Caco-2 (cell line): Measurements from ENCODE around the gene MPL. TPM values are rescaled to one million over a fixed set of nuclear protein-coding genes. Genes with fewer than 3 reads are reported as not detected.

Experiments used
- BruUV-seq: library from RNA; stranded (reverse); fragments of 400-500 nt; replicated peaks from 2 replicates; lab custom pipeline; 2021; lab: Mats Ljungman, UMichigan
- CTCF ChIA-PET: fragments of 300-600 bp; sonication (Branson Sonifier 250); formaldehyde crosslinking; loops from one replicate; lab custom pipeline; 2022; ENCODE audit warnings: antibody characterized with exemption; lab: Charles Lee
- POLR2A ChIA-PET: fragments of 300-600 bp; sonication (Branson Sonifier 250); formaldehyde crosslinking; loops from one replicate; lab custom pipeline; 2022; ENCODE audit warnings: antibody characterized with exemption; lab: Charles Lee
- DNase-seq, 2 experiments: peaks; one replicate each; pipeline versions ENCODE4 v3.0.0 to v3.0.0-alpha.2; 2020 to 2022
- H3K27me3 ChIP-seq: replicated peaks from 2 replicates; pipeline ENCODE4 v1.6.0; 2011; ENCODE audit warnings: low read length; ENCODE audit not compliant: control insufficient read depth, insufficient read depth
- H3K36me3 ChIP-seq: 2 replicates; pipeline ENCODE4 v1.5.1; 2011; ENCODE audit warnings: low read length; ENCODE audit not compliant: control insufficient read depth, insufficient read depth
- H3K4me1 ChIP-seq: fragments of 250-450 bp; sonication (Bioruptor Pico); 2 replicates; pipeline ENCODE4 v1.5.1; 2020; ENCODE audit warnings: mild to moderate bottlenecking
- H3K4me3 ChIP-seq: 2 replicates; pipeline ENCODE4 v1.5.1; 2011; ENCODE audit warnings: low read depth, mild to moderate bottlenecking, control low read depth, low read length
- H3K9me3 ChIP-seq: fragments of 250-450 bp; sonication (Bioruptor Pico); 2 replicates; pipeline ENCODE4 v1.5.1; 2020; ENCODE audit warnings: mild to moderate bottlenecking, moderate library complexity
- H3K27ac Mint-ChIP-seq: one replicate; pipeline ENCODE4 v1.8.0; 2022; ENCODE audit warnings: mixed read lengths; ENCODE audit not compliant: unreplicated experiment
- H3K27me3 Mint-ChIP-seq: one replicate; pipeline ENCODE4 v1.8.0; 2022; ENCODE audit warnings: mixed read lengths; ENCODE audit not compliant: insufficient read depth, unreplicated experiment
- H3K36me3 Mint-ChIP-seq: one replicate; pipeline ENCODE4 v1.8.0; 2022; ENCODE audit warnings: mild to moderate bottlenecking, mixed read lengths; ENCODE audit not compliant: insufficient read depth, unreplicated experiment
- H3K4me1 Mint-ChIP-seq: one replicate; pipeline ENCODE4 v1.8.0; 2022; ENCODE audit warnings: low read depth, mixed read lengths; ENCODE audit not compliant: unreplicated experiment
- H3K4me3 Mint-ChIP-seq: one replicate; pipeline ENCODE4 v1.8.0; 2022; ENCODE audit warnings: mild to moderate bottlenecking, moderate library complexity, mixed read lengths; ENCODE audit not compliant: unreplicated experiment
- H3K9me3 Mint-ChIP-seq: one replicate; pipeline ENCODE4 v1.8.0; 2022; ENCODE audit warnings: mixed read lengths; ENCODE audit not compliant: unreplicated experiment
- CTCF ChIP-seq, 2 experiments: fragments of 200-600 bp in 1 of 2; IDR thresholded peaks; 1 replicate in 1 of 2; 2 replicates in 1 of 2; pipeline versions ENCODE4 v1.5.1 to v1.8.0; 2011 to 2022; ENCODE audit warnings: antibody characterized with exemption in 1 of 2, control low read depth in 1 of 2, inconsistent platforms in 1 of 2, low read depth in 1 of 2, low read length in 1 of 2, mild to moderate bottlenecking in 1 of 2, moderate library complexity in 1 of 2; ENCODE audit not compliant: insufficient read depth in 1 of 2, severe bottlenecking in 1 of 2, unreplicated experiment in 1 of 2
- intact Hi-C: fragments of 100-400 bp; cut with micrococcal nuclease; formaldehyde crosslinking; loops from one replicate; pipeline ENCODE4 v1.10.0; 2022; ENCODE audit not compliant: unreplicated experiment
- total RNA-seq: library from RNA; stranded (reverse); gene quantifications from 2 replicates; pipeline ENCODE4 v1.2.3, GENCODE V29; 2022

The MPL gene
- total RNA-seq, 1 experiment from 2014 or later, result not detected

GRCh38 chr1:43316738-43317520 is 20.7 kb upstream of the MPL start:
- H3K4me1 Mint-ChIP-seq, result no peaks in the 10 kb centered on the region
- no peak overlapping the region for H3K27ac Mint-ChIP-seq
- no peak for DNase-seq

GRCh38 chr1:43317817-43318471 is 19.7 kb upstream of the MPL start:
- intact Hi-C loops, result no loop called here
- no peaks in the 10 kb centered on the region for H3K27me3 Mint-ChIP-seq
- ChIA-PET CTCF (no interaction called here), POLR2A (no interaction called here)
- no peak overlapping the region for H3K27ac Mint-ChIP-seq
- no peaks in the 10 kb centered on the region for H3K9me3 Mint-ChIP-seq
- Histone ChIP-seq H3K4me1 (no peaks in the 10 kb centered on the region), H3K27me3 (no peaks in the 10 kb centered on the region), H3K36me3 (no peaks in the 10 kb centered on the region), H3K9me3 (no peaks in the 10 kb centered on the region), H3K4me3 (no peak overlapping the region)
- H3K36me3 Mint-ChIP-seq, result no peaks in the 10 kb centered on the region
- no peak for DNase-seq
- TF ChIP-seq CTCF (IDR thresholded peaks at IDR 0.05; ENCODE audit: insufficient read depth in 1 of 2, low read depth in 1 of 2, low read length in 1 of 2, severe bottlenecking in 1 of 2, unreplicated experiment in 1 of 2), result no peak
- BruUV-seq, result no TSS peak
- H3K4me3 Mint-ChIP-seq, result no peak overlapping the region
- H3K4me1 Mint-ChIP-seq, result no peaks in the 10 kb centered on the region

More at GRCh38 chr1:43316738-43317520, 20.7 kb upstream of the MPL start:
- Mint-ChIP-seq H3K9me3 (no peaks in the 10 kb centered on the region), H3K36me3 (no peaks in the 10 kb centered on the region), H3K27me3 (no peaks in the 10 kb centered on the region), H3K4me3 (no peak overlapping the region)
- CTCF ChIA-PET, result no interaction called here
- no TSS peak for BruUV-seq
- no peaks in the 10 kb centered on the region for H3K27me3 ChIP-seq
- POLR2A ChIA-PET, result no interaction called here
- H3K9me3 ChIP-seq, result no peaks in the 10 kb centered on the region
- H3K4me3 ChIP-seq, result no peak overlapping the region
- TF ChIP-seq CTCF (IDR thresholded peaks at IDR 0.05; ENCODE audit: insufficient read depth in 1 of 2, low read depth in 1 of 2, low read length in 1 of 2, severe bottlenecking in 1 of 2, unreplicated experiment in 1 of 2), result no peak
- intact Hi-C loops, result no loop called here
- H3K36me3 ChIP-seq, result no peaks in the 10 kb centered on the region
- H3K4me1 ChIP-seq, result no peaks in the 10 kb centered on the region

GRCh38 chr1:43318831-43319230 is 18.8 kb upstream of the MPL start:
- Mint-ChIP-seq H3K27me3 (no peaks in the 10 kb centered on the region), H3K9me3 (no peaks in the 10 kb centered on the region), H3K4me3 (no peak overlapping the region), H3K27ac (no peak overlapping the region), H3K36me3 (no peaks in the 10 kb centered on the region), H3K4me1 (no peaks in the 10 kb centered on the region)
- intact Hi-C loops, result no loop called here
- no peak for DNase-seq
- no peaks in the 10 kb centered on the region for H3K9me3 ChIP-seq
- no peaks in the 10 kb centered on the region for H3K36me3 ChIP-seq
- no peaks in the 10 kb centered on the region for H3K4me1 ChIP-seq
- no peaks in the 10 kb centered on the region for H3K27me3 ChIP-seq
- ChIA-PET POLR2A (no interaction called here), CTCF (no interaction called here)
- BruUV-seq, result no TSS peak
- no peak overlapping the region for H3K4me3 ChIP-seq
- no peak for TF ChIP-seq CTCF (IDR thresholded peaks at IDR 0.05; ENCODE audit: insufficient read depth in 1 of 2, low read depth in 1 of 2, low read length in 1 of 2, severe bottlenecking in 1 of 2, unreplicated experiment in 1 of 2)
